ENCODE results near the gene RNF5. TPM values are rescaled to one million over a fixed set of nuclear protein-coding genes. Genes with fewer than 3 reads are reported as not detected.

Gene RNF5
- total and polyA plus RNA-seq, 2 of the 4 experiments (the other 2 are of a cell fraction): 18.8 to 41.4 TPM

GRCh38 chr6:32223258-32224235, 45.3 kb downstream of the RNF5 start, which contains the start of gene NOTCH4:
Gene NOTCH4, minus strand, starts transcription at chr6:32224067. Its CDS starts 139 bp downstream, at chr6:32223928.
- H4K8ac ChIP-seq (ENCODE audit: low read depth in 2 of 2, low read length in 2 of 2): no peak within 1 kb of the TSS
- H2AFZ ChIP-seq (replicated peaks; ENCODE audit: low read length, poor library complexity): peak within 1 kb of the TSS; percentile 33
- H3K4me3 ChIP-seq (ENCODE audit: insufficient read depth, low read depth, low read length): no peak within 1 kb of the TSS
- H3K14ac ChIP-seq (replicated peaks; ENCODE audit: low read depth, low read length): no peak within 1 kb of the TSS
- H2BK15ac ChIP-seq (ENCODE audit: low read depth, low read length): no peak within 1 kb of the TSS
- TF ChIP-seq RAD21 (IDR thresholded peaks at IDR 0.05; ENCODE audit: low read length): no peak
- TF ChIP-seq ELK1 (IDR thresholded peaks at IDR 0.05; ENCODE audit: borderline replicate concordance, low read depth, low read length): no peak
- TF ChIP-seq MXI1 (IDR thresholded peaks at IDR 0.05; ENCODE audit: borderline replicate concordance, low read depth, low read length): no peak
- TF ChIP-seq POLR2A (IDR thresholded peaks at IDR 0.05; ENCODE audit: low read depth, low read length): no peak
- TF ChIP-seq RCOR1 (IDR thresholded peaks at IDR 0.05; ENCODE audit: insufficient replicate concordance, low read length): no peak
- no peak for TF ChIP-seq RFX5 (IDR thresholded peaks at IDR 0.05; ENCODE audit: low read depth, low read length)
- no peak for TF ChIP-seq CTCF (conservative IDR thresholded peaks at IDR 0.05; ENCODE audit: low read depth, low read length)
- TF ChIP-seq BHLHE40 (IDR thresholded peaks at IDR 0.05; ENCODE audit: low read depth, low read length): no peak
- no peak for TF ChIP-seq CHD1 (IDR thresholded peaks at IDR 0.05; ENCODE audit: low read depth, low read length)
- TF ChIP-seq CEBPB (IDR thresholded peaks at IDR 0.05; ENCODE audit: low read depth, low read length): no peak
- no peak for TF ChIP-seq SMC3 (IDR thresholded peaks at IDR 0.05; ENCODE audit: low read depth, low read length)
- TF ChIP-seq MAFK (IDR thresholded peaks at IDR 0.05; ENCODE audit: low read depth, low read length): no peak
- TF ChIP-seq USF2 (IDR thresholded peaks at IDR 0.05; ENCODE audit: low read depth, low read length): no peak
- no peak for TF ChIP-seq MAZ (IDR thresholded peaks at IDR 0.05; ENCODE audit: borderline replicate concordance, low read depth, low read length)
- no peak for TF ChIP-seq NFE2L2 (IDR thresholded peaks at IDR 0.05; ENCODE audit: low read depth, low read length)
- H4K20me1 ChIP-seq (ENCODE audit: insufficient read depth, low read length): no peaks in the 10 kb centered on the region
- no peak within 1 kb of the TSS for H3K23ac ChIP-seq (ENCODE audit: low read depth, low read length)
- H4K5ac ChIP-seq (ENCODE audit: low read depth, low read length): no peak within 1 kb of the TSS
- H3K9me1 ChIP-seq (ENCODE audit: insufficient read depth, low read length): no peaks in the 10 kb centered on the region
- dilution Hi-C loops (cut with HindIII; ENCODE audit: low sequenced_read_pairs, unreplicated experiment): no loop called here
- H2AK5ac ChIP-seq (ENCODE audit: low read depth, low read length): no peak within 1 kb of the TSS
- H2AK9ac ChIP-seq (replicated peaks; ENCODE audit: low read depth, low read length, poor library complexity): no peak within 1 kb of the TSS
- DNase-seq (no peak), ATAC-seq (ENCODE audit: low read depth) (no peak)
- no peak within 1 kb of the TSS for H3K9ac ChIP-seq (ENCODE audit: low read depth, low read length)
- no peak within 1 kb of the TSS for H3K27ac ChIP-seq (ENCODE audit: insufficient read depth, low read length)
- CTCF ChIA-PET: no interaction called here
- BruUV-seq (replicated peaks): no TSS peak
- H3K4me2 ChIP-seq (ENCODE audit: low read depth, low read length): no peak within 1 kb of the TSS
- H2BK20ac ChIP-seq (ENCODE audit: low read depth, low read length): no peak within 1 kb of the TSS
- intact Hi-C loops (cut with micrococcal nuclease): no loop called here
- no peak within 1 kb of the TSS for H3K56ac ChIP-seq (ENCODE audit: extremely low read depth, insufficient read depth, low read length)
- H3K27me3 ChIP-seq (ENCODE audit: control insufficient read depth, insufficient read depth, low read length): peaks cover 32% of the 10 kb centered on the region
- no peak within 1 kb of the TSS for H2BK5ac ChIP-seq (ENCODE audit: low read depth, low read length, poor library complexity, severe bottlenecking)
- in situ Hi-C loops (cut with MboI; ENCODE audit: low sequenced_read_pairs): no loop called here
- H3K36me3 ChIP-seq (ENCODE audit: control insufficient read depth, insufficient read depth, low read length): no peaks in the 10 kb centered on the region
- no peaks in the 10 kb centered on the region for H3K4me1 ChIP-seq (ENCODE audit: control insufficient read depth, insufficient read depth, low read length)
- 32% methylated on average over 3 of the region's 20 CpGs; no CpG with 5 or more reads in 1 of the 2 experiments for WGBS, 2 experiments (ENCODE audit: extremely low coverage in 2 of 2, insufficient read length in 1 of 2)
- no peak within 1 kb of the TSS for H3K18ac ChIP-seq (ENCODE audit: low read depth, low read length)
- POLR2A ChIA-PET (ENCODE audit: unreplicated experiment): no interaction called here
- H3K9me3 ChIP-seq (ENCODE audit: control insufficient read depth, insufficient read depth, low read length): no peaks in the 10 kb centered on the region
- no peak within 1 kb of the TSS for H4K91ac ChIP-seq (ENCODE audit: insufficient read depth, low read depth, low read length)
- H3K4ac ChIP-seq (ENCODE audit: low read depth, low read length): no peak within 1 kb of the TSS
- H3K79me1 ChIP-seq (ENCODE audit: low read depth in 1 of 2, low read length in 2 of 2): no peaks in the 10 kb centered on the region
- H2BK120ac ChIP-seq (ENCODE audit: low read depth, low read length): no peak within 1 kb of the TSS

Data from IMR-90 (cell line).